HepG2 (cell line): Measurements from ENCODE around the gene ZSWIM5. TPM values are rescaled to one million over a fixed set of nuclear protein-coding genes. Genes with fewer than 3 reads are reported as not detected.
A peak's percentile ranks its signal among the peaks of the same experiment; 100 is the strongest.

Experiments used
- ATF7-NPFF ChIP-seq: sonication (generic); formaldehyde crosslinking; IDR thresholded peaks from 2 replicates; pipeline ENCODE4 v1.8.1; 2023; ENCODE audit warnings: mild to moderate bottlenecking, low read depth, missing genetic modification reagents, moderate library complexity
- ATM ChIP-seq: fragments of 450-650 bp; IDR thresholded peaks from 2 replicates; pipeline ENCODE4 v1.7.1; 2017; ENCODE audit warnings: mild to moderate bottlenecking, borderline replicate concordance
- CBX1 ChIP-seq: IDR thresholded peaks from one replicate; pipeline ENCODE4 v1.6.1; 2016; ENCODE audit warnings: antibody characterized with exemption, low read depth
- DPF2 ChIP-seq: sonication (generic); formaldehyde crosslinking; IDR thresholded peaks from 2 replicates; pipeline ENCODE4 v1.4.0; 2020; ENCODE audit warnings: mild to moderate bottlenecking, low read depth, missing genetic modification reagents, borderline replicate concordance
- E2F5 ChIP-seq: sonication (generic); formaldehyde crosslinking; conservative IDR thresholded peaks from 2 replicates; pipeline ENCODE4 v1.4.0; 2020; ENCODE audit warnings: missing genetic modification reagents
- EHMT2 ChIP-seq: fragments of 200-600 bp; sonication (generic); IDR thresholded peaks from 2 replicates; pipeline ENCODE4 v1.7.0; 2017; ENCODE audit warnings: antibody characterized with exemption, low read depth, low read length, borderline replicate concordance
- EP300 ChIP-seq, 3 experiments: sonication (generic) in 1 of 3; formaldehyde crosslinking in 1 of 3; IDR thresholded peaks; 2 replicates each; pipeline versions ENCODE4 v1.5.1 to v1.6.1; 2011 to 2020; ENCODE audit warnings: low read depth in 2 of 3, low read length in 2 of 3, borderline replicate concordance in 1 of 3, improper control_type of control experiment in 1 of 3, mild to moderate bottlenecking in 1 of 3, missing genetic modification reagents in 1 of 3, moderate library complexity in 1 of 3
- FOXA1 ChIP-seq, 2 experiments: fragments of 450-650 bp in 1 of 2; sonication (generic) in 1 of 2; formaldehyde crosslinking in 1 of 2; IDR thresholded peaks; 2 replicates each; pipeline versions ENCODE4 v1.4.0 to v1.6.1; 2016 to 2020; ENCODE audit warnings: missing genetic modification reagents in 1 of 2
- FOXC1 ChIP-seq: sonication (generic); formaldehyde crosslinking; IDR thresholded peaks from 2 replicates; pipeline ENCODE4 v1.8.0; 2022; ENCODE audit warnings: mild to moderate bottlenecking, missing genetic modification reagents, borderline replicate concordance
- FOXJ3 ChIP-seq: sonication (generic); formaldehyde crosslinking; IDR thresholded peaks from 2 replicates; pipeline ENCODE4 v1.4.0; 2020; ENCODE audit warnings: missing genetic modification reagents, mild to moderate bottlenecking, borderline replicate concordance
- GATAD2A ChIP-seq: IDR thresholded peaks from 2 replicates; pipeline ENCODE4 v1.6.1; 2016
- KAT2B ChIP-seq: fragments of 150-350 bp; IDR thresholded peaks from 2 replicates; pipeline ENCODE4 v1.6.1; 2014; ENCODE audit warnings: low read depth, low read length, borderline replicate concordance
- MZF1 ChIP-seq: sonication (generic); formaldehyde crosslinking; IDR thresholded peaks from 2 replicates; pipeline ENCODE4 v1.8.1; 2023; ENCODE audit warnings: mild to moderate bottlenecking, missing genetic modification reagents, borderline replicate concordance
- NBN ChIP-seq: fragments of 450-650 bp; conservative IDR thresholded peaks from 2 replicates; pipeline ENCODE4 v1.6.1; 2017
- NCOR1 ChIP-seq: fragments of 200-600 bp; sonication (generic); IDR thresholded peaks from 2 replicates; pipeline ENCODE4 v1.7.0; 2017; ENCODE audit warnings: antibody characterized with exemption, low read length, borderline replicate concordance
- RORA ChIP-seq: sonication (generic); formaldehyde crosslinking; IDR thresholded peaks from 2 replicates; pipeline ENCODE4 v1.5.0; 2020; ENCODE audit warnings: mild to moderate bottlenecking, missing genetic modification reagents, moderate library complexity
- RXRB ChIP-seq: IDR thresholded peaks from 2 replicates; pipeline ENCODE4 v1.6.1; 2016; ENCODE audit warnings: borderline replicate concordance, missing genetic modification reagents, missing compliant biosample characterization
- SMAD3 ChIP-seq: sonication (generic); formaldehyde crosslinking; IDR thresholded peaks from 2 replicates; pipeline ENCODE4 v1.4.0; 2020; ENCODE audit warnings: missing genetic modification reagents
- SOX5 ChIP-seq: IDR thresholded peaks from 2 replicates; pipeline ENCODE4 v1.6.1; 2016; ENCODE audit warnings: borderline replicate concordance
- TBX3 ChIP-seq: fragments of 450-650 bp; IDR thresholded peaks from 2 replicates; pipeline ENCODE4 v1.6.1; 2017; ENCODE audit warnings: antibody characterized with exemption, mild to moderate bottlenecking, inconsistent platforms, borderline replicate concordance
- YY1 ChIP-seq: IDR thresholded peaks from 2 replicates; pipeline ENCODE4 v1.6.1; 2011; ENCODE audit warnings: low read length, low read depth, moderate library complexity, mild to moderate bottlenecking; ENCODE audit not compliant: insufficient read depth, insufficient replicate concordance
- ZBTB39 ChIP-seq: sonication (generic); formaldehyde crosslinking; IDR thresholded peaks from 2 replicates; pipeline ENCODE4 v1.5.0; 2020; ENCODE audit warnings: missing genetic modification reagents
- ZNF121 ChIP-seq: sonication (generic); formaldehyde crosslinking; IDR thresholded peaks from 2 replicates; pipeline ENCODE4 v1.5.0; 2020; ENCODE audit warnings: mild to moderate bottlenecking, missing genetic modification reagents
- ZNF138 ChIP-seq: sonication (generic); formaldehyde crosslinking; IDR thresholded peaks from 2 replicates; pipeline ENCODE4 v1.5.0; 2020; ENCODE audit warnings: mild to moderate bottlenecking, low read depth, missing genetic modification reagents
- ZNF24 ChIP-seq: fragments of 450-650 bp; IDR thresholded peaks from 2 replicates; pipeline ENCODE4 v1.6.1; 2017; ENCODE audit warnings: antibody characterized with exemption, mild to moderate bottlenecking
- ZNF362 ChIP-seq: sonication (generic); formaldehyde crosslinking; IDR thresholded peaks from 2 replicates; pipeline ENCODE4 v1.4.0; 2020; ENCODE audit warnings: missing genetic modification reagents, mild to moderate bottlenecking, borderline replicate concordance
- ZNF563 ChIP-seq: sonication (generic); formaldehyde crosslinking; IDR thresholded peaks from 2 replicates; pipeline ENCODE4 v1.8.0; 2022; ENCODE audit warnings: mild to moderate bottlenecking, moderate library complexity, missing genetic modification reagents
- polyA plus RNA-seq, 8 experiments: library from polyadenylated mRNA; depleted of rRNA in 3 of 8; stranded (reverse) in 7 of 8; unstranded in 1 of 8; fragments of >200 nt; fragmentation: Illumina TruSeq in 4 of 8; extraction: Trizol in 4 of 8; gene quantifications; 2 replicates each; pipeline versions ENCODE4 v1.2.1 to v1.2.3, GENCODE V29; 2011 to 2016; ENCODE audit warnings: low read depth in 4 of 8, missing spikeins in 1 of 8, mixed read lengths in 1 of 8; ENCODE audit not compliant: insufficient read depth in 1 of 8
- total RNA-seq, 5 experiments: library from RNA; depleted of rRNA; stranded (reverse); fragments of >200 nt; fragmentation: Illumina TruSeq; extraction: Trizol; gene quantifications; 2 replicates each; pipeline ENCODE4 v1.2.3, GENCODE V29; 2016; ENCODE audit warnings: low read depth in 1 of 5

ZSWIM5 gene
- total and polyA plus RNA-seq, 2 of the 13 experiments (the other 11 are each of a cell fraction or from before 2014, with no cell fraction given), result 11.0 to 20.6 TPM

- TF ChIP-seq ZNF121 (CRISPR knock-in tag), result no peak
- no peak for TF ChIP-seq ZBTB39 (CRISPR knock-in tag)
- TF ChIP-seq MZF1 (CRISPR knock-in tag), result no peak
- TF ChIP-seq E2F5 (CRISPR knock-in tag), result no peak
- no peak for TF ChIP-seq FOXC1 (CRISPR knock-in tag)
- no peak for TF ChIP-seq KAT2B
- no peak for TF ChIP-seq YY1
- TF ChIP-seq ATM, result no peak
- TF ChIP-seq NCOR1, result peak; percentile 94
- TF ChIP-seq FOXA1 (IDR thresholded peaks at IDR 0.05), result peak; percentile 47; the same call in 1 of the 2 replicates
- peak; percentile 90 for TF ChIP-seq FOXA1 (CRISPR knock-in tag; IDR thresholded peaks at IDR 0.05)
- peak; percentile 86; the same call in 1 of the 2 replicates for TF ChIP-seq FOXJ3 (CRISPR knock-in tag)
- peak; percentile 92 for TF ChIP-seq GATAD2A
- no peak for TF ChIP-seq TBX3
- peak; percentile 95 for TF ChIP-seq RXRB
- TF ChIP-seq RORA (CRISPR knock-in tag), result no peak; the same call in 1 of the 2 replicates
- no peak for TF ChIP-seq ZNF563 (CRISPR knock-in tag)
- no peak for TF ChIP-seq ATF7-NPFF (CRISPR knock-in tag)
- TF ChIP-seq SOX5 (CRISPR knock-in tag), result peak; percentile 90
- TF ChIP-seq EP300 (IDR thresholded peaks at IDR 0.05; ENCODE audit: low read depth in 2 of 2, low read length in 2 of 2), result peak in 1 of 2 experiments; percentile 97; a peak in 2 of 4 replicates
- peak; percentile 76; the same call in 1 of the 2 replicates for TF ChIP-seq EP300 (CRISPR knock-in tag; IDR thresholded peaks at IDR 0.05; ENCODE audit: borderline replicate concordance)
- peak; percentile 76; the same call in 1 of the 2 replicates for TF ChIP-seq DPF2 (CRISPR knock-in tag)
- peak; percentile 32 for TF ChIP-seq CBX1
- TF ChIP-seq NBN, result no peak
- TF ChIP-seq ZNF362 (CRISPR knock-in tag), result peak; percentile 76; the same call in 1 of the 2 replicates
- 0 out of 2 replicates have a peak, but pooled peaks have one; percentile 32 for TF ChIP-seq SMAD3 (CRISPR knock-in tag)
- no peak for TF ChIP-seq EHMT2
- no peak for TF ChIP-seq ZNF138
- no peak for TF ChIP-seq ZNF24
Measured at GRCh38 chr1:45134461-45134873, 71.9 kb downstream of the ZSWIM5 start (continued).
